PC-3 (cell line): ENCODE data around the gene ZNF469.

Experiments
- CTCF ChIP-seq: fragments of 300-600 bp; sonication (generic); conservative IDR thresholded peaks from 2 replicates; pipeline ENCODE4 v1.5.1; 2017; ENCODE audit warnings: antibody characterized with exemption, low read depth, mild to moderate bottlenecking, low read length
- EZH2 ChIP-seq: fragments of 300-600 bp; sonication (generic); IDR thresholded peaks from one replicate; pipeline ENCODE4 v1.6.1; 2017; ENCODE audit warnings: antibody characterized with exemption, mild to moderate bottlenecking, low read length; ENCODE audit not compliant: unreplicated experiment
- EZH2phosphoT487 ChIP-seq: fragments of 300-600 bp; sonication (generic); IDR thresholded peaks from 2 replicates; pipeline ENCODE4 v1.6.1; 2018; ENCODE audit warnings: mild to moderate bottlenecking, antibody characterized with exemption, low read length, borderline replicate concordance

- TF ChIP-seq CTCF (no peak), EZH2phosphoT487 (no peak), EZH2 (no peak)
Measured at GRCh38 chr16:88404769-88405168, 22.0 kb downstream of the ZNF469 start.
